Parathyroid adenoma (tissue), 2 donors: Measurements from ENCODE around the gene MLLT6.

Source experiments
- H2AFZ ChIP-seq: fragments of 300-600 bp; sonication (generic); one replicate; pipeline ENCODE4 v1.7.0; 2017; ENCODE audit warnings: antibody characterized with exemption, mild to moderate bottlenecking
- H3K27ac ChIP-seq: fragments of 300-600 bp; sonication (generic); one replicate; pipeline ENCODE4 v1.7.0; 2017
- H3K27me3 ChIP-seq: fragments of 300-600 bp; sonication (generic); one replicate; pipeline ENCODE4 v1.7.0; 2017; ENCODE audit warnings: low read length; ENCODE audit not compliant: control insufficient read depth, insufficient read depth
- H3K36me3 ChIP-seq: fragments of 300-600 bp; sonication (generic); one replicate; pipeline ENCODE4 v1.7.0; 2017; ENCODE audit warnings: low read length; ENCODE audit not compliant: control insufficient read depth, insufficient read depth
- H3K4me1 ChIP-seq: fragments of 300-600 bp; sonication (generic); one replicate; pipeline ENCODE4 v1.7.0; 2017; ENCODE audit warnings: control low read depth
- H3K4me2 ChIP-seq: fragments of 300-600 bp; sonication (generic); one replicate; pipeline ENCODE4 v1.7.0; 2017; ENCODE audit warnings: low read length
- H3K4me3 ChIP-seq: fragments of 300-600 bp; sonication (generic); one replicate; pipeline ENCODE4 v1.7.0; 2017; ENCODE audit warnings: low read depth, low read length
- H3K79me2 ChIP-seq: fragments of 300-600 bp; sonication (generic); one replicate; pipeline ENCODE4 v1.7.0; 2017; ENCODE audit warnings: control low read depth
- H3K9ac ChIP-seq: fragments of 300-600 bp; sonication (generic); one replicate; pipeline ENCODE4 v1.7.0; 2017; ENCODE audit warnings: mild to moderate bottlenecking
- H3K9me3 ChIP-seq: fragments of 300-600 bp; sonication (generic); one replicate; pipeline ENCODE4 v1.7.0; 2017; ENCODE audit warnings: low read length; ENCODE audit not compliant: control insufficient read depth
- CTCF ChIP-seq: fragments of 300-600 bp; sonication (generic); IDR thresholded peaks from one replicate; pipeline ENCODE4 v1.7.0; 2017; ENCODE audit warnings: antibody characterized with exemption, mild to moderate bottlenecking
- donor health status: primary hyperparathyroidism.

The MLLT6 gene

GRCh38 chr17:38715216-38715943 lies 10.3 kb downstream of the MLLT6 start:
- Histone ChIP-seq H3K36me3 (no peaks in the 10 kb centered on the region), H3K9me3 (no peaks in the 10 kb centered on the region), H3K4me3 (no peak overlapping the region), H3K9ac (no peak overlapping the region), H3K4me2 (no peak overlapping the region), H2AFZ (no peak overlapping the region), H3K79me2 (no peaks in the 10 kb centered on the region), H3K4me1 (no peaks in the 10 kb centered on the region), H3K27me3 (no peaks in the 10 kb centered on the region), H3K27ac (no peak overlapping the region)
- no peak for TF ChIP-seq CTCF

GRCh38 chr17:38716368-38717005 lies 11.4 kb downstream of the MLLT6 start:
- Histone ChIP-seq H3K79me2 (no peaks in the 10 kb centered on the region), H3K4me3 (no peak overlapping the region), H3K27me3 (no peaks in the 10 kb centered on the region), H3K4me1 (no peaks in the 10 kb centered on the region), H3K9me3 (no peaks in the 10 kb centered on the region), H2AFZ (no peak overlapping the region), H3K4me2 (no peak overlapping the region), H3K27ac (no peak overlapping the region), H3K36me3 (no peaks in the 10 kb centered on the region), H3K9ac (no peak overlapping the region)
- TF ChIP-seq CTCF, result no peak

GRCh38 chr17:38717139-38717745 lies 12.2 kb downstream of the MLLT6 start:
- Histone ChIP-seq H3K27me3 (no peaks in the 10 kb centered on the region), H3K4me2 (no peak overlapping the region), H3K9ac (no peak overlapping the region), H2AFZ (no peak overlapping the region), H3K27ac (no peak overlapping the region), H3K79me2 (no peaks in the 10 kb centered on the region), H3K36me3 (no peaks in the 10 kb centered on the region), H3K9me3 (no peaks in the 10 kb centered on the region), H3K4me3 (no peak overlapping the region), H3K4me1 (no peaks in the 10 kb centered on the region)
- no peak for TF ChIP-seq CTCF

- H3K4me1 ChIP-seq, result peaks cover 10% of the 10 kb centered on the region
- no peak overlapping the region for H3K27ac ChIP-seq
- TF ChIP-seq CTCF, result no peak
- H3K36me3 ChIP-seq, result no peaks in the 10 kb centered on the region
- no peak overlapping the region for H3K9ac ChIP-seq
- H3K9me3 ChIP-seq, result no peaks in the 10 kb centered on the region
- no peak overlapping the region for H2AFZ ChIP-seq
- H3K27me3 ChIP-seq, result no peaks in the 10 kb centered on the region
- no peak overlapping the region for H3K4me3 ChIP-seq
- H3K79me2 ChIP-seq, result no peaks in the 10 kb centered on the region
- no peak overlapping the region for H3K4me2 ChIP-seq
Measured at GRCh38 chr17:38719289-38719942, 14.3 kb downstream of the MLLT6 start.
